Gastrocnemius medialis (tissue), 4 donors: ENCODE measurements around the gene POLL. TPM values are rescaled to one million over a fixed set of nuclear protein-coding genes. Genes with fewer than 3 reads are reported as not detected.
A peak's percentile ranks its signal among the peaks of the same experiment; 100 is the strongest.
"Not testable (repeated sequence)": the region's sequence is repeated elsewhere in the genome, so short reads cannot be mapped to it uniquely, and the experiment has no call there.

Experiments used
- ATAC-seq, 2 donors: fragments of 150-250 bp; one replicate each; pipeline ENCODE4 v1.9.1; 2016
- DNase-seq, 2 donors: peaks; one replicate each; pipeline ENCODE4 v3.0.0-alpha.2; 2019
- H3K27ac ChIP-seq, 4 donors: fragments of 200-600 bp; sonication (generic); 1 replicate in 1 of 4; 2 replicates in 3 of 4; pipeline ENCODE4 v1.5.1; 2016 to 2018; ENCODE audit warnings: mild to moderate bottlenecking in 2 of 4, moderate library complexity in 1 of 4
- H3K27me3 ChIP-seq, 3 donors: fragments of 200-600 bp; sonication (generic) in 2 of 3; 1 replicate in 1 of 3; 2 replicates in 2 of 3; pipeline versions ENCODE4 v1.5.1 to v1.6.0; 2016 to 2019; ENCODE audit warnings: mild to moderate bottlenecking in 1 of 3, moderate library complexity in 1 of 3
- H3K36me3 ChIP-seq, 2 donors: fragments of 200-600 bp; sonication (generic) in 1 of 2; one replicate each; pipeline ENCODE4 v1.5.1; 2017 to 2018
- H3K4me1 ChIP-seq, 2 donors: fragments of 200-600 bp; sonication (generic) in 1 of 2; one replicate each; pipeline ENCODE4 v1.5.1; 2016 to 2017; ENCODE audit warnings: mild to moderate bottlenecking in 2 of 2
- H3K4me3 ChIP-seq, 4 donors: fragments of 200-600 bp; sonication (generic) in 3 of 4; 1 replicate in 1 of 4; 2 replicates in 3 of 4; pipeline ENCODE4 v1.5.1; 2016 to 2019; ENCODE audit warnings: mild to moderate bottlenecking in 2 of 4
- H3K9me3 ChIP-seq, 3 donors: fragments of 200-600 bp; sonication (generic) in 2 of 3; 1 replicate in 1 of 3; 2 replicates in 2 of 3; pipeline ENCODE4 v1.5.1; 2016 to 2019
- POLR2A ChIP-seq, 2 donors: fragments of 450-650 bp; IDR thresholded peaks; one replicate each; pipeline ENCODE4 v1.6.1; 2017; ENCODE audit warnings: antibody characterized with exemption in 2 of 2, mild to moderate bottlenecking in 2 of 2, moderate library complexity in 2 of 2
- in situ Hi-C, 4 donors: fragments of 200-750 bp; cut with MboI; loops; one replicate each; pipeline versions ENCODE4 v1.15.0 to v1.8.0; 2017; ENCODE audit warnings: low sequenced_read_pairs in 4 of 4
- intact Hi-C: fragments of 100-400 bp; cut with DNase I; formaldehyde crosslinking; loops from one replicate; pipeline ENCODE4 v1.15.1; 2023; ENCODE audit warnings: low total_unique reads
- total RNA-seq, 4 donors: library from RNA; depleted of rRNA; stranded (reverse); fragments of >200 nt; gene quantifications; one replicate each; pipeline versions ENCODE4 v1.1.0 to v1.2.3, GENCODE V29; 2016
- TF ChIP-seq, protein P1 (sequence below), 5 experiments: fragments of 450-650 bp in 3 of 5; fragments of 200-600 bp in 2 of 5; sonication (generic) in 2 of 5; IDR thresholded peaks in 4 of 5; conservative IDR thresholded peaks in 1 of 5; 1 replicate in 4 of 5; 2 replicates in 1 of 5; pipeline ENCODE4 v1.5.1; 2016 to 2019; ENCODE audit warnings: antibody characterized with exemption in 5 of 5, mild to moderate bottlenecking in 3 of 5, moderate library complexity in 3 of 5

Gene POLL
- total RNA-seq, 4 donors from 2014 or later = 15.4 to 33.1 (median 29.4) TPM

DNA sequence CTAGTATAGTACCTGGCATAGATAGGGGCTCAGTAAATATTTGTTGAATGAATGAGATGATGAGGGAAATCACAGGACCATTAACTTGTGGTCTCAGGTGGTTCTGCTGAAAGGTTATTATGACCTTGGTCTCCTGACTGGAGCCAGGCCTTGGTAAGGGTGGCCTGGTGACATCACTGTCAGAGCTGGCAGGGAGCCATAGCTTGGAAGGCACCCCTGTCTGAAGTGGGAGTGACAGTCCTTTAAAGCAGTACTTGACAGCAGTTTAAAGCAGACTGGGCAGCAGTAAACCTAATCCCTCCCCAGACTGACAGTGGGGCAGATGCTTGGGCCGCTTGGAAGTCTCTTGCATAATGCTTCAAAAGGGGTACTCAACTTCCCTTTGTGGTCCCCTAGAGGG, 13.5 kb upstream of the POLL start:
- DNase-seq (no peak), ATAC-seq (no peak)
- Histone ChIP-seq H3K27ac (no peak overlapping the region), H3K36me3 (no peaks in the 10 kb centered on the region), H3K9me3 (no peaks in the 10 kb centered on the region), H3K4me3 (no peak overlapping the region), H3K4me1 (no peaks in the 10 kb centered on the region), H3K27me3 (no peaks in the 10 kb centered on the region)
- in situ Hi-C loops (loop anchor here in 2 of 4 donors (10.0 kb wide), 2 partner anchors 183 to 403 kb away; partner anchors contain the start of gene NPM3 (in 2 of the 2)), intact Hi-C loops (loop anchor here (10.0 kb wide), 1 partner anchor 93 kb away; the partner anchor contains the start of gene FBXW4)
- TF ChIP-seq, protein P1, sequence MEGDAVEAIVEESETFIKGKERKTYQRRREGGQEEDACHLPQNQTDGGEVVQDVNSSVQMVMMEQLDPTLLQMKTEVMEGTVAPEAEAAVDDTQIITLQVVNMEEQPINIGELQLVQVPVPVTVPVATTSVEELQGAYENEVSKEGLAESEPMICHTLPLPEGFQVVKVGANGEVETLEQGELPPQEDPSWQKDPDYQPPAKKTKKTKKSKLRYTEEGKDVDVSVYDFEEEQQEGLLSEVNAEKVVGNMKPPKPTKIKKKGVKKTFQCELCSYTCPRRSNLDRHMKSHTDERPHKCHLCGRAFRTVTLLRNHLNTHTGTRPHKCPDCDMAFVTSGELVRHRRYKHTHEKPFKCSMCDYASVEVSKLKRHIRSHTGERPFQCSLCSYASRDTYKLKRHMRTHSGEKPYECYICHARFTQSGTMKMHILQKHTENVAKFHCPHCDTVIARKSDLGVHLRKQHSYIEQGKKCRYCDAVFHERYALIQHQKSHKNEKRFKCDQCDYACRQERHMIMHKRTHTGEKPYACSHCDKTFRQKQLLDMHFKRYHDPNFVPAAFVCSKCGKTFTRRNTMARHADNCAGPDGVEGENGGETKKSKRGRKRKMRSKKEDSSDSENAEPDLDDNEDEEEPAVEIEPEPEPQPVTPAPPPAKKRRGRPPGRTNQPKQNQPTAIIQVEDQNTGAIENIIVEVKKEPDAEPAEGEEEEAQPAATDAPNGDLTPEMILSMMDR (IDR thresholded peaks at IDR 0.05 in 4 of 5, conservative IDR thresholded peaks at IDR 0.05 in 1 of 5) = no peak
- TF ChIP-seq POLR2A (IDR thresholded peaks at IDR 0.05) = no peak

DNA sequence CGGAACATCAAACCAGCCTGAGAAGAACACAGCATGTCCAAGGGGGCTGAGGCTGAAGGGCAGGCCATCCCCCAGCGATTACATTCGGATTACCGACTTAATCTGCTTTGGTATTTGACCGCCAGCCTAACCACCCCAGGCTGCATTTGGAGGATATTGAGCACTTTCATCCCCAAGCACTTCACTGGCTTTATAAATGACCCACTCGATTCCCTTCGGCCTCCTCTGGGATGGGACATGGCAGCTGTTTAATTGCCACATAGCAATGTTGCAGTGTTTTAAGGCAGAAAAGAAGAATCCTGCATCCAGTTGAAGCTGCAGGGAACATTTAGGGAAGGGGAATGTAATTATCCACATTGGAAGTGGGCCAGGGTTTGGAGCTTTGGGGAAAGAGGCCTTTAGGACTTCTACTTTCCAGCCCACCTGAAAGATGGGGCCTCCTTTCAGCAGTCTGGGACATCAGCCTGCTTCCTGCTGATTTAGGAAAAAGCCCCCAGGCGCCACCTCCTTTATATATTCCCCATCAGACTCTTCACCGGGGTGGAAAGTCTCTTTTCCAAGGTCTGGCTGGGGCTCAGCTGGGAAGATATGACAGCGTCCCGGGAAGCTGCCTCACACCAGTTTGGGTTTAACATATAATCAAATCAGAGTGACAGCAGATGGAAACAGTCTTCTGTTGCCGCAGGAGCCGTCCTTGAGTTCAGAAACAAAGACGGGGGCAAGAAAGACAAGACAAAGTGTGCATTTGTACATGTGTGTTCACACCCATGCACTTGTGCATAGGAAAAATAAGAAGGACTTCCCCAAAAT, 9.2 kb upstream of the POLL start:
- intact Hi-C loops = no loop called here
- no peak overlapping the region for H3K4me3 ChIP-seq
- TF ChIP-seq, protein P1 (IDR thresholded peaks at IDR 0.05 in 4 of 5, conservative IDR thresholded peaks at IDR 0.05 in 1 of 5) = no peak
- TF ChIP-seq POLR2A (IDR thresholded peaks at IDR 0.05) = no peak
- in situ Hi-C loops = no loop called here
- H3K27ac ChIP-seq = no peak overlapping the region
- H3K4me1 ChIP-seq = peaks cover 0 to 11% of the 10 kb centered on the region in 2 donors
- ATAC-seq (no peak), DNase-seq (no peak)
- H3K27me3 ChIP-seq = no peaks in the 10 kb centered on the region
- H3K36me3 ChIP-seq = no peaks in the 10 kb centered on the region
- H3K9me3 ChIP-seq = no peaks in the 10 kb centered on the region

DNA sequence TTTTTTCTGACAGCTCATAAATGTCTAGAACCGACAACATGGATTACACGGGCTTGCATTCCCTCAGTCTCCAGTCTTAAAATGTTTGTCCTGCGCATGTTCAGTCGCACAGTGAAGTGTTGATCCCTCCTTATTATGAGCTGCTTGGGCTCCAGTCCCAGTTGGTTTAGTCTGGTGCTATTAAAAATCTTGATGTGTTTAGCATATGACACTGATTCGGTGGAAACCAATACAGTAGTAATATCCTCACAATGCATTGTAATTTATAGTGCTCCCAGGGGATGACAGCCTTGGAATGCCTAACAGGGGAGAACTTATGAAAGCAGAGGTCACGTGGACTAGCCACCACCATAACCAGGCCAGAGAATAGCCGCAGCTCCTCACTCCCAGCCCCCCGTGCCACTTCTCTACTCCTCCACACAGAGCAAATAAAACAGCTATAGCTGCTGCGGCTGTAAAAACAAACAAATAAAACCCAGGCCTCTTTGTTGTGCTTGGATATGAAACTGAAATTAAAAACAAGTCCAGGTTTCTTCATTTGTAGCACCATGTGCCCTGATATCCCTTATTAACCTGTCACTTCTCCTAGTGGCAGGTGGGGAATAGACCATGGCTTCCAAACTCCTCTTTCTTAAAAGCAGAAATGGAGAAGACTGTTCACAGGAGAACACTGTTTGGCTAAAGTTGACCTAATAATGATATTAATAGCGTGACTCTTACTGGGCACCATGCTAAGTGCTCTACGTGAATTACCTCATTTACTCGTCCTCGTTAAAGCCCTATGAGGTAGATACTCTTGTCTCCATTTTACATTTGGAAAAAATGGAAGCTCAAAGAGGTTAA, 7.8 kb upstream of the POLL start:
- TF ChIP-seq, protein P1 (IDR thresholded peaks at IDR 0.05 in 4 of 5, conservative IDR thresholded peaks at IDR 0.05 in 1 of 5) = no peak
- no peak for TF ChIP-seq POLR2A (IDR thresholded peaks at IDR 0.05)
- Histone ChIP-seq H3K4me3 (no peak overlapping the region), H3K36me3 (no peaks in the 10 kb centered on the region), H3K4me1 (peaks cover 0 to 11% of the 10 kb centered on the region in 2 donors), H3K27ac (peak overlapping the region; percentile 15 to 51 (median 28)), H3K27me3 (no peaks in the 10 kb centered on the region), H3K9me3 (no peaks in the 10 kb centered on the region)
- ATAC-seq = peak; percentile 50 to 69
- intact Hi-C loops (no loop called here), in situ Hi-C loops (no loop called here)
- no peak for DNase-seq

DNA sequence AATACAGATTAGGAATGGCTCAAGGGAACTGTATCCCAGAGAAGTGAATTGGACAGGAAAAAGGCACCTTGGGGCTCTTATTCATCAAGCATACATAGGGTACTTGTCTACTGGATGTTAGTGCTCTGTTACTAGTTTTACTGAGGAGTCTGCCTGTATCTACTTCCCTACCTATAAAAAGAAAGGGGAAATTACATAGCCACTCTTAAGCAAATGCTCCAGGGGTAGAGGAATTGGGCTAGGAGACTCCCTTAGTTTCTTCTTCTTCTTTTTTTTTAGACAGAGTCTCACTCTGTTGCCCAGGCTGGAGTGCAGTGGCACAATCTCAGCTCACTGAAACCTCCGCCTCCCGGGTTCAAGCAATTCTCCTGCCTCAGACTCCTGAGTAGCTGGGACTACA, 5.3 kb upstream of the POLL start:
- in situ Hi-C loops, H3K36me3 ChIP-seq, H3K27ac ChIP-seq, H3K27me3 ChIP-seq, intact Hi-C loops, ATAC-seq, H3K9me3 ChIP-seq, H3K4me3 ChIP-seq, DNase-seq: not testable (repeated sequence)
- H3K4me1 ChIP-seq = peaks cover 9 to 18% of the 10 kb centered on the region in 2 donors

DNA sequence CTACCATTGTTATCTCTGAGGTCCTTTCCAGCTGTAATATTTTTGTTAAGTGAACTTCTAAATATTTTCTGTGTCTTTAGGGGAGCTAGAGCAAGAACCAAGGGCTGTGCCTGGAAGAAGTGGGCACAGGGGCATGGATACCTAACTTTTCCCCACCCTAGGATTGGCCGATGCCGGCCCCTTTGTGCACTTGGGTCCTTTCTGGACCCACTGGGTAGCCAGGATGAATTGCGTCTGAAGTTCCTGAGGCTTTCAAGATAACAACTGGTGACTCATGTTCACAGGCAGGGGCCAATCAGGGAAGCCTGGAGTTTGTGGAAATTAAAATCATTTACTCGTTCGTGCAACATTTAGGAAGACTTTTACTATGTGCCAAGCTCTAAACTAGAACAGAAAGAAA, 822 bp upstream of the POLL start:
- Histone ChIP-seq H3K9me3 (no peaks in the 10 kb centered on the region), H3K4me1 (peaks cover 19% of the 10 kb centered on the region in 2 donors), H3K27me3 (no peaks in the 10 kb centered on the region), H3K27ac (no peak overlapping the region), H3K4me3 (peak overlapping the region; percentile 65 to 95 (median 92)), H3K36me3 (peaks cover 0 to 13% of the 10 kb centered on the region in 2 donors)
- TF ChIP-seq, protein P1 (IDR thresholded peaks at IDR 0.05 in 4 of 5, conservative IDR thresholded peaks at IDR 0.05 in 1 of 5) = no peak
- no peak for TF ChIP-seq POLR2A (IDR thresholded peaks at IDR 0.05)
- in situ Hi-C loops (no loop called here), intact Hi-C loops (loop anchor here (5.0 kb wide), 1 partner anchor 1808 kb away; the partner anchor contains the start of genes ATP5MK and PDCD11)
- DNase-seq = no peak
- no peak for ATAC-seq
